HG03354 (cell line): ENCODE data around the gene CUL7.

Experiments
- ATAC-seq: cut with Tn5 transposase; IDR thresholded peaks from one replicate; pipeline ENCODE4 v1.9.1; 2021; ENCODE audit warnings: mild to moderate bottlenecking; ENCODE audit not compliant: unreplicated experiment, poor library complexity, severe bottlenecking

Gene CUL7

DNA sequence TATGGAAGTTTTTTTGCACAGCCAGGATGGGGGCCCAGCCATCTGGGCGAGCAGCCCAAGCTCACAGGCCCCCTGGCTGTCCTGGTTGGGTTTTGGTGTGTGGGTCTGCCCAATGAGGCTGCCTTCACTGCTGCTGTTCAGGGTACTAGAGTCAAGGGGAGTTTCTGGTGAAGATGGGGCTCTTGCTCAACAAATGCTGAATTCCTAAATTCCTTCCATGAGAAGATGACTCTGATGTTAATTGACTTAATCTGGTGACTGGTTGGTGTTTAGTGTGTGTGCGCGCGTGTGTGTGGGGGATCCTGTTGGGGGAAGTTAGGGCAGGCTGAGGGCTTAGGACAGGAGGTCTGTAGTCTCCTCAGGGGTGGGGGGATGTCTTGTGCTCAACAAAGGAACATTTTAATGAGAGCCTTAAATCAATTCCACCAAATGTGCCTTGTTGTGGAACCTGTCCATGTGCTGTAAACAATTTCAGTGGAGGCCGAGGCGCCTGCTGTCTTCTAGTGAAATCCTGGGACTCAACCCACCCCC, 24.4 kb upstream of the CUL7 start:
- no peak for ATAC-seq

DNA sequence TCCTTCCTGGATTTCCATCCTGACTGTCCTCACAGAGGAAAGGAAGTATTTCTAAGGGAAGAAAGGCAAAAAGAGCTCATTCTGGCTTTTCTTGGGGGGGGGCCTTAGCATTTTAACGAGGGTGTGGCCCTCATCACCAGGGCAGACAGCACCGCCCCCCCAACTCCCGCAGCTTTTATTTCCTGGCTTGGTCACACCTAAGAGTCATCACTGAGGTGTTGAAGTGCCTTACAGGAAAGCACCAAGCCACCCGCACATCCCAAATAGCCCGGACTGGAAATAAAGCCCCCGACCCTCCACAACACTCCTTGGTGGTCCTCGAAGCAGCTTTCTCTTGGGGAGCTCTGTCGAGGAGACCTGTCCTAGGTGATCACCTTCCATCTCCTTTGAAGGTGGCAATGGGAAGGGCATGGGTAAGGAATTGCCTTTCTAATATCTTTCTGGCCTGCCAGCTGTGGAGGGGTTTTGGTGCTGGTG, 23.7 kb upstream of the CUL7 start:
- ATAC-seq = no peak

DNA sequence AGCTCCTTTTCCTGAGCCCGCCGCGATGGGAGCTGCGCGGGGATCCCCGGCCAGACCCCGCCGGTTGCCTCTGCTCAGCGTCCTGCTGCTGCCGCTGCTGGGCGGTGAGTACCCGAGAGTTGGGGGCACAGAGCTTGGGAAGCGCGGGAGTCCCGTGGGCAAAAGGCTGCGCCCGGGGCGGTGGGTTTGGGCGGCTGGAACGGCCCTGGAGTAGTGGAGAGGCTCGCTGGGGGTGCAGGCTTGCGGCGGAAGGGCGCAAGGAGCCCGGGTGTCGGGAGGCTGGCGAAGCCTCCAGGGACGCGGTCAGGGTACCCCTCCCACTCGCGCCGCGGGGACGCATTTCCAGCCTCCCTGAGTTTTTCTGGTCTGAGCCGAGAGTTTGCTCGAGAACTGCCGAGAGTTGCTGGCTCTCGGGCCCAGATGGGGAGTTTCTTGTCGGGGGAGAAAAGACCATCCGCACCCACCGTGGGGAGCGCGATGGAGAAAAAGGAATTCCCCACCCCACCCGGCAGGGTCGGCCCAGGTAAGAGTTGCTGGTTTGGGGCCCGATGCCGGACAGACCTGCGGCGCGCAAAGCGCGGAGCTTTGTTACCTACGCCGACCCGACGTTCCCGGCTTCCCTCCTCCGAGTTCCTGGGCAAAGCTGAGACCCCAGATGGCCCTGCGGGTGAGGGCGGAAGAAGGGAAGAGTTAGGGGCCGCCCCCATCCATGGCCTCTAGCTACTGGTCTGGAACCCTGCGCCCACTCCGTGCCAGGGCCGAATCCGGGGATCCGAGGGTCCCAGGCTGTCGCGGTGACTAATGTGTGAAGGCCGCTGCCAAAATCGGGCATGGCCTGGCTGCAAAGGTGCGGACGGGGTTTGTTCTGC, 23.0 kb upstream of the CUL7 start:
- no peak for ATAC-seq

DNA sequence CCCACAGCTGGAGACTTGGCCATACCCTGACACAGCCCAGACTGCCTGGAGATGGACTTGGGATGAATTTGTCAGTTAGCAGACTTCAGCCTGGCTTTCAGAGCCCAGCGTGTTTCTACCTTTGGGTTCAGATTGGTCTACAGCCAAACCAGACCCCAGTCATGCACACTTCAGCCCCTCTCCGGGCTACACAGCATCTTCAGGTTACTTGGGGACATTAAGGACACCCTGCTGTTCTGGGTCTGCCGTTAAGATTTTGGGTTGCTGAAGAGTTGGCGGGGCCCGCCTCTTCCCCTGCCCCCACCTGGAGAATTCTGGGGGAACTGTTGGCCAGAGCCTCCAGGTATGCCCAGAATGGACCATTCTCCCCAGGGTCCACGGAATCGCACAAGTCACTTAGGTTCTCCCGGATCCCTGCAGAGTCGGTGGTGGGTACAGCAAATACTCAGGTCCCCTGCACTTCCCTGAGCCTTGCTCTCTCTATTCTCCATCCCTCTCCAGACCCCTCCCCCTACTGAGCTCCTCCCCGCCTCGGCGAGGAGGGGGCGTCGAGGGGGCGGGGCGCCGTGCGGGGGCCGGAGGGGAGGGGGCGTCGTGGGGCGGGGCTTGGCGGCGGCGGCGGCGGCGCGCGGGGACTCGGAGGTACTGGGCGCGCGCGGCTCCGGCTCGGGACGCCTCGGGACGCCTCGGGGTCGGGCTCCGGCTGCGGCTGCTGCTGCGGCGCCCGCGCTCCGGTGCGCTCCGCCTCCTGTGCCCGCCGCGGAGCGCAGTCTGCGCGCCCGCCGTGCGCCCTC, 22.2 kb upstream of the CUL7 start, which contains the start of gene PTK7:
Gene PTK7 (plus strand): TSS at position 645 of the 794 bp plus-strand sequence. CDS start 175 bp downstream, outside the sequence.
- ATAC-seq = no peak

DNA sequence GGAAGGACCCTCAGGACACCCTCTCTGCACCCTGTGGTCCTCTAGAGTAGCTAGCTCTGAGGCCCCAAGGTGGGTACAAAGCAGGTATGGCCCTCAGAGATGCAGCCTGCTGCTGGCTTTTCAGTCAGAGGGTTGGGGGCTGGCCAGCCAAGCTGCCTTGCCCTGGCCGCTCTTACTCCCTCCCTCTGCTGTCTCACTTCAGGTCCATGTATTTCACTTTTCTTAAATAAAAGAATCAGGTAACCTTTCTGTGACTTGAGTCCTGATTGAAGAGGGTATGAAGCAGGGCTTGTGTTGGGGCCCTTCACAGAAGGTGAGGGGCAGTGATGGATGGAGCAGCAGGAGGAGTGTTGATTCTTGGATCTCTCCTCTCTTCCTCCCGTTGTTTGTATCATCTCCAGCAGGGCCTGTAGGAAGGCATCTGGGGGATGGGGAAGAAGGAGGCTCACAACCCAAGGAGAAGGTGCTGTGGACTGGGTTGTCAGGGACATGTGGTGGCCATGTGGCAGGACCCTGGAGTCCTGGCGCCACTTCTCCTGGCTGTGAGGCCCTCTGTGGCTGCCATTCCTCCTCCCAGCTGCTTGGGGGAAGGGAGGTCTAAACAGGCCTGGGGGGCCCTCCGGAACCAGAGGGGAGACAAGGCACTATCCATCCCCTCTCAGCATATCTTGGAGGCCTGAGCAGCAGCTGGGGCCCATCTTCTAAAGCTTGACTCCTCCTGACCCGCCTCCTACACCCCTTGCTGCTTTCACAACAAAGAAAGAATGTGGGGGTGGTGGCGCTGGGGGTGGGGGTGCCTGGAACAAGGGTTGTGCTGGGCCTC, 21.4 kb upstream of the CUL7 start:
- no peak for ATAC-seq

DNA sequence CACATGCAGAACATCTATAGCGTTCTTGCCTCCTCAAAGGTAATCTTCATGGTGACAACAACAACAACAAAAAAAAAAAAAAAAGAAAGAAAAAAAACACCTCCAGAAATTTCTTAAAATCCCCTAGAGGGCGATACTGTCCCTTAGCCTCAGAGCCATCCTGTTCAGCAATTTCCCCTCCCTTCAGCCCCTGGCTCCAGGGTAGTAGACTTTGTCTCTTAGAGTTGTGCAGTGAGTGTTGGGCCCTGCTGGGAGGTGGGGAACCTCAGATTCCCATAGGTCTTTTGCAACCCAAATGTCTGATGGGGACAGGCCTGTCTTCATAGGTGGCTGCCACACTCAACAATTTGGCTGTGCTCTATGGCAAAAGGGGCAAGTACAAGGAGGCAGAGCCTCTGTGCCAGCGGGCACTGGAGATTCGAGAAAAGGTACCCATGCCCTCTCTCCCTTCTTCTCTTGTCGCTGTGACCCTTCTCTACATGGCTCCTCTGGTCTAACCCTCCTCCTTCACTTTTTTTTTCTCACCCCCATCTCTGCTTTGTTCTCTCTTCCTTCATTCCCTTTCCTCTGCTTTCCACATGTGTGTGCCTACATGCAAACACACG, 16.5 kb upstream of the CUL7 start:
- ATAC-seq = no peak

DNA sequence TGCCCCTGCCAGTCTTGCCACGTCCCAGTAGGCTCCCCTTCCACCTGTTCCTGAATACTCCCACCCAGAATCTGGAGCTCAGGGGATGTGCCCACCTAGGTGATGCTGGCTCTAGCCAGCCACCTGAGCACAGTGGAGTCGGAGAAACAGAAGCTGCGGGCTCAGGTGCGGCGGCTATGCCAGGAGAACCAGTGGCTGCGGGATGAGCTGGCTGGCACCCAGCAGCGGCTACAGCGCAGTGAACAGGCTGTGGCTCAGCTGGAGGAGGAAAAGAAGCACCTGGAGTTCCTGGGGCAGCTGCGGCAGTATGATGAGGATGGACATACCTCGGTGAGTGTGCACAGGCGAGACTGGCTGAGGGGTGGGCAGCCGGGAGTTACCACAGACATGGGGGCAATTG, 9.2 kb upstream of the CUL7 start:
- no peak for ATAC-seq

DNA sequence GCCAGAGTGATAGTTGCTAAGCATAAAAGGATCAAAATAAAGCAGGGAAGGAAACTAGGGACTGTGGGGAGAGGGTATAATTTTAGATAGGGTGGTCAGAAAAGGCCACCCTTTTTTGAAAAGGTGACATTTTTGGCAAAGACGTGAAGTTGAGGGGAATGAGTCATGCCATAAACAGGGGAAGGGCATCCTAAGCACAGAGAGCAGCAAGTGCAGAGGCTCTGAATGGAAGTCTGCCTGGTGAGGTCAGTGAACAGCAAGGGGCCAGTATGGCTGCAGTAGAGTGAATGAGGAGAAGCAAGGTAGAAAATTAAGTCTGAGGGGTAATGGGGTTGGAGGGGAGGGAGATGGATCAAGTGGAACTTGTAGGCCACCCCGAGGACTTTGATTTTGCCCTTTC, 8.2 kb upstream of the CUL7 start:
- no peak for ATAC-seq

DNA sequence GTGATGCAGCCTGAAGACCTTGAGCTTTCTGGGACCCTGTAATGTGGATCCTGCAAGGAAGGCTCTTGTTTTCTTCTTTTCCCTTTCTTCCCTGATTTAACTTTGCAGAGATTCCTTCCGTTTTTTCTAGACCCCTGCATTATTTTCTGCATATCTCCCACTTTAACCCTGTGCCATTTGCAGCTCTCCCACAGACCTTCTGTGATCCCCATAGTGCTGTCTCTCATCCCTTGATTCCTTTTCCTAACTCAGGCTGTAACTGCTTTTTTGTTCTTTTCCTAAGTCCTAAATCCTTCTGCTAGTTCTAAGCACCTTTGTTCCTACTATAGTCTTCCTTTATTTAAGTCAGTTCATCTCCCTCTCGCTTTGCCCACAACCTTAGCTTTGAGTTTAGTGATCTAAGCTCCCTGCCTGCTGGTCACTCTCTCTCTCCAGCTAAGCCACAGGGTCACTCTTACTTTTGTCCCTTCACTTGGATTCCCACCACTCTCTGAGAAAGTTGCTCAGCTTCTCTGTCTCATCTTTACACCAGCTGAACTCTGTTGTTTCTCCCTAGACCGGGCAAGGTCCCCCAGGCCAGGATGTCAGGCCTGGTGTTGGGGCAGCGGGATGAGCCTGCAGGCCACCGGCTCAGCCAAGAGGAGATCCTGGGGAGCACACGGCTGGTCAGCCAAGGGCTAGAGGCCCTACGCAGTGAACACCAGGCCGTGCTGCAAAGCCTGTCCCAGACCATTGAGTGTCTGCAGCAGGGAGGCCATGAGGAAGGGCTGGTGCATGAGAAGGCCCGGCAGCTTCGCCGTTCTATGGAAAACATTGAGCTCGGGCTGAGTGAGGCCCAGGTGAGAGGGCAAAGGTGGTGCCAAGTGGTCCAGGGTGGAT, 7.3 kb upstream of the CUL7 start:
- no peak for ATAC-seq

DNA sequence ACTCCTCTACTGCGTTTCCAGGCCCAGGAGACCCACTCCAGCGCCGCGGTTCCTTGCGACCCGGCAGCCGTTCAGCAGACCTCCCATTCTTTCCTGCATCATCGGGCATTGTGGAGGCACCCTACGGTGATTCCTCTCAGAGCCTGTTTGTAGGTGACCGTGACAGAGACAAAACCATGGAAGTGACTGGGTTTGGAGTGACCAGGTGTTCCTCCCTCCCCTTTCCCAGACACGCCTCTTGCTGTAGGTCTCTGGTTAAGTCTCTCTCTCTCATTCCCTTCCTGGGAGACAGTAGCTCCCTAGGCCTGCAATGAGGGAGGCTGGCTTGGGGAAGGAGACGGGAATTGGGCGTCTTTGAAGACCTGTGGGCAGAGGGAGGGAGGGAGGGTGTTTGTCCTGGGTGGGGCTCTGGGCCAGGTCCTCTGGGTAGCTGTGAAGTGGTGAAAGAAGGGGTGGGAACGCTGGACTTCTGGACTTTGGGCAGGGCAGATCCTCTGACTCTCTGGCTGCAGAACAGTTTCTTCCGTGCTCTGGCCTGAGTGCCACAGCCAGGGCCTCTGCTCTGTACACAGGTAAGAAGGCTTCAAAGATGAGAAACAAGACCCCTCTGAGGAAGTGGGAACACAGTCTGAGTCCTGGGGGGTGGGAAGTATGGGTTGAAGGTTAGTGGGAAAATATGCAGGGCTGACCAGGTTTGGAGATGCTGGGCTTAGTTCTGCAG, 6.5 kb upstream of the CUL7 start:
- no peak for ATAC-seq

DNA sequence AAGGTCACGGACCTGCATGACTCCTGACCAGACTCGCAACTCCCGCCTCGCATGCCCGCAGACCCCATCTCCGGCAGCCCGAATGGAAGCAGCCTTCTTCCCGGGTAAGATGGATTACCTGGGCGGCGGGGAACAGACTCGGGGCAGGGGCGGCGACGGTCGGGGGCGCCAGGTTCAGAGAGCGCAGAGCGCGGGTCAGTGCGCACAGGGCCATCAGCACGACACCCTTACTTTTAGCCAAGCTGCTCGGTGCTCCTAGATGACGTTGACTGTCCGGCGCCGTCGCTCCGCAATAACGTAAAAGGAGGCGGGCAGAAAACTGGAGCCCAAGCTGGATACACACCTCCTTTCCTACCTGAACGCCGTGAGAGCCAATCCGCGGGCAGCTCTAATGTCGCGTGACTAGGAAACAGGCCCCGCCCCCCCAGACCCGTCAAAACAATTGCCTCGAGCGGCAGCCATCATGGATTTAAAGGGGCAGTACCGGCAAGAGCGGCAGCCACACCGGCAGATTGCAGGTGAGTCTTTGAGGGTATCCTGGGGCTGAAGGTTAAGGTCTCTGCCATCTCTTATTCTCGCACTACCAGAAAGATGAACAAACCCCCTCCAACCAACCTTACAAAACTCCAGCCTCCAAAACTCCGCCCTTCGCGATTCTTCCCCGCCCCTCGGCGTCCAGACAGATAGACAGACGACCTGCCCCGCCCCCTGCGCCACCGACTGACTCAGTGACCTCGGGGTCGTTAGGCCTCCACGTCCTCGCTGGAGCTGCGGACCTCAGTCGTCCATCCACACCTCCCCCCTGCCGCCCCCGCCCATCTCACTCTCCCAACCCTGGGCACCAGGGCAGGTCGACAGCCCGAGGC, 5.8 kb upstream of the CUL7 start, which contains the start of the genes KLC4 and MRPL2:
Gene KLC4 (plus strand): TSS at position 464 of the 866 bp plus-strand sequence. CDS start 1,705 bp downstream, outside the sequence.
Gene MRPL2 (minus strand): TSS at position 267 of the 866 bp plus-strand sequence. CDS start 53 bp downstream, at position 214.
- peak; percentile 91 for ATAC-seq

DNA sequence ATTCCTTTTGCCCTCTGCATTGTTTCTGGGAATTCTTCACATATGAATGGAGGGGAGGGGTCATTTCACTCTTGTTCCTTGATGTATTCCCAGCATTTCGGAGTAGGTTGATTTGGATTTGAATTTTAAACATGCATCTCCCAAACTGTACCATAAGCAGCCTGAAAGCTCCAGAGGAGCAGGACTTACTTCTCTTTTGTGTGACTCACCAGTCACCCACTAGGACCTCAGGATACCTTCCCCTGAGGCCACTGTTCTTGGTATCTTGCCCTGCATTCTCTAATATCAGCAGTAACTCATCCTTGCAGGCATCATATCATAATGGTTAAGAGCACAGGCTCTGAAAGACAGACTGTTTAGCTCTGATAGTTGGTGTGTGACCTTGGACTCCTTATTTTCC, 4.9 kb upstream of the CUL7 start:
- no peak for ATAC-seq

DNA sequence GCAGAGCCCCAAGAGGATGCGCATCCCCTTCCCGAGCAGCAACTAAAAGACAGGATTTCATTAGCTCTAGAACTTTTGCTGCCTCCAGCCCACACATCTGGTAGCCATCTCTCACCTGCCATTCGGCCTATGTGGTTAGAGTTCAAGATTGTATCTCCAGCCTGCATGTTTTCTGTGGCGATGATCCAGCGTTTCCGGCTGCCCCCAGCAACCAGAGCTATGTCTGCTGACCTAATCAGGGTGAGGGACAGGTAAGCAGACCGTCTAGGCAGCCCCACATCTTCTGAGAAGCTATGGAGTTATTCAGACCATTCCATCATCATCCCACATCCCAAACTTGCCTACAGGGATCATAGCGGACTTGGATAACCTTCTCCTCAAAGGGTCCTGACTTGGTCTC, 2.3 kb upstream of the CUL7 start:
- ATAC-seq = no peak

DNA sequence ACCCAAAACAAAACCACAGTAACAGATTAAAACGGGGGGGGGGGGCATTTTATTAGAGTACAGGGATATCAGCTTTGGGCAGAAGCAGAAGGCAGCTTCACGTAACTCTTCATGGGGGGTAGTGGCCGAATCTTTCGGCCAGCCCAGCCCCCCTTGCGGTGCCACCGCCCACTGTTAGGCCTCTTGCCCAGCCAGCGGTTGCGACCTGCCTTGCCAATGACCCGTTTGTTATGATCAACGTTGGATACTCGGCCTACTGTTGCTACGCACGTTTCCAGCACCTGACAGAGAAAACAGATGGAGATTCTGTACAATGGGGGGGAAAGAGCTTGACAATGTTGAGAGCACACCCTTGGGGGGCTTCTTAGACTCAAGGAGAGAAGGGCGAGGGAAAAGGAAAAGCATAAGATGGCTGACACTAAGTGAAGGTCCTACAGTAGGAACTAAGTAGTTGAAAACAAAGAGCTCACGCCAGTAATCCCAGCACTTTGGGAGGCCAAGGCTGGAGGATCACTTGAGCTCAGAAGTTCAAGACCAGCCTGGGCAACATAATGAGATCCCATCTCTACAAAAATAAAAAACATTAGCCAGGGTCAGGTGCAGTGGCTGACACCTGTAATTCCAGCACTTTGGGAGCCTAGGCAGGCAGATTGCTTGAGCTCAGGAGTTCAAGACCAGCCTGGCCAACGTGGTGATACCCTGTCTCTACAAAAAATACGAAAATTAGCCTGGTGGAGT, 724 bp upstream of the CUL7 start:
- no peak for ATAC-seq

DNA sequence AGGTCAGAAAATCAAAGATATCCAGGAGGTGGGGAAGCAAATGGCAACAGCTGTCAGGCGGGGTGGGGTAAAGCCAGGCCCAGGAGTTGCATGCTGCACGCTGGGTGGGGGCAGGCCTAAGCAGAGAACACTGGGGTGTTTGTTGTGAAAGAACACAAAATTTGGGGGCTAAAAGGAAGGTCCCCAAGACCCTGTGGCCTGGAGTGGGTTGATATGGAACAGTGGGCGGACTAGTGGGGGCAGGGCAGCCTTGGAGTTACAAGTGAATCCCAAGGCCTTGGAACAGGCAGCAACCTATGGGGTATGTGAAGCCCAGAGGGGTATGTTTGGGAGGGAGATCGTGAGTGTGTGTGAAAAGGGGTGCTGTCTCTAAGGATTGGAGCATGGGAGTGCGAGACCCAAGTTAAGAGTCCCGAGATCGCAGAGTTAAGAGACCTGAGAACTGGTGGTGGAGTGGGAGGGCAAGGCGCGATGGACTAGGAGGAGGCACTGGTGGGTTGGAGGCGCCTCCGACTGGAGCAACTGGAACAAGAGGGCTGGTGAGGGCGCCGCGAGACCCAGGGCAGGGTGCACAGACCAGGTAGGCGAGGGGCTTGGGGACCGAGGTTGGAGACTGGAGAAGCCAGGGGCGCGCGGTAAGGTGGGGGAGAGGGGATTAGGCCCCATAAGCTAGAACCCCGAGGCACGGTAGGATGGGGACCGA, 658 bp downstream of the CUL7 start:
- peak; percentile 15 for ATAC-seq
